NCI-H526 treated with DMSO at 0.1 percent for 48 hours (cell line): ENCODE results near the gene PER3.

Experiments used
- DNase-seq: peaks from one replicate; lab custom pipeline; 2025; lab: John Stamatoyannopoulos, UW

Gene PER3

GRCh38 chr1:7873801-7874795, 90.0 kb downstream of the PER3 start:
- DNase-seq, result no peak

- no peak for DNase-seq
These were observed 93.9 kb downstream of the PER3 start for GRCh38 chr1:7878027-7878426.

GRCh38 chr1:7879228-7879627, 95.1 kb downstream of the PER3 start:
- no peak for DNase-seq

- DNase-seq, result no peak
These were observed 100.7 kb downstream of the PER3 start for GRCh38 chr1:7884757-7885156.

- peak; percentile 49 for DNase-seq
These were observed 101.7 kb downstream of the PER3 start for GRCh38 chr1:7885513-7886404.

- no peak for DNase-seq
These were observed 102.3 kb downstream of the PER3 start for GRCh38 chr1:7886405-7886745.

- no peak for DNase-seq
These were observed 104.4 kb downstream of the PER3 start for GRCh38 chr1:7888248-7889081.

GRCh38 chr1:7890853-7891252, 106.8 kb downstream of the PER3 start:
- no peak for DNase-seq

GRCh38 chr1:7891804-7892203, 107.7 kb downstream of the PER3 start:
- no peak for DNase-seq

- no peak for DNase-seq
These were observed 109.6 kb downstream of the PER3 start for GRCh38 chr1:7893529-7894180.
